MV-4-11 (cell line): Measurements from ENCODE around the gene KDR.

Experiments used
- DNase-seq: peaks from one replicate; lab custom pipeline; 2025; lab: John Stamatoyannopoulos, UW

Gene KDR

DNA sequence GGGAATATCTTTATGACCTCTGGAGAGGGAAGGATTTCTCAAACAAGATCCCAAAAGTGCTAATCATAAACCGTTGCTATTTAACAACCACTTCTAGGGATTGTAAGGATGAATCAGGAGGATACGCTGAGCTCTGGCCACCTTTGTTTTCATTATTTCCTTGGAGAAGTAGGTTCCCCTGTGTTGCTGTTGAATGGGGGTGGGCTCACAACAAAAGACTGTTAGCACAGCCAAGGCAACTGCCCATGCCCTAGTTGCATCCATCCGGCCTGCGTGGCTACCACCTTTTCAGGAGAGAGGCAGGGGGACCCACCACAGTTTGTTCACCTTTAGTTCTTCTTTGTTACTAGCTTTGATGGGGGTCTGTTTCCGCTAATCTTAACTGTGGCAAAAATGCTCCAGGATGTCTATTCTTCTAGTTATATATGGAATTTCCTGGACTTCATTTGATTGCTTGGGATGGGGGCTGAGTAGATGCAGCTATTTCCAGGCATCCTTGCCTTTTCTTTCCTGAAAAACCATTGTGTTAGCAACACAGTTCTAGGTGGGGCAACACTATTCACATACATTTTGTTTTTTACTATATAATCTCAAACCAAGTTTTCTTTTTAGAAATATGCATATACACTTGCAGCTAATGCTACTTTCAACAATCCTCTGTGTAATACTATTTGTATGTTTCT, 95.4 kb downstream of the KDR start:
- no peak for DNase-seq

DNA sequence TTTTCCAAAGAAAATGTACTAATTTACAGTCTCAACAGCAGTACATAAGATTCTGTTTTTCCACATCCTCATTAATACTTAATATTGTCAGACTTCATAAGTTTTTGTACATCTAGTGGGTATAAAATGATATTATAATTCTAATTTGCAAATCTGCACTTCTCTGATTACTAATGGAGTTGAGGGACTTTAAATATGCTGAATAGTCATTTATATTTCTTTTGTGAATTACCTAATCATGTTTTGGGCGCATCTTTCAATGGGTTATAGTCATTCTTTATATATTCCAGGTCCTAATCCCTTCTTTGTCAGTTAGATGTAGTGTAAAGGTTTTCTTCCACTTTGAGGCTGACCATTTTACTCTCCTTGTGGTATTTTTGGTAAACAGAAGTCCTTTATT, 96.1 kb downstream of the KDR start:
- no peak for DNase-seq
